Psoas muscle (tissue), 8 donors: Measurements from ENCODE around the gene GALNT10. TPM values are rescaled to one million over a fixed set of nuclear protein-coding genes. Genes with fewer than 3 reads are reported as not detected.

Experiments used
- ATAC-seq, 4 donors: fragments of 200-7000 bp; cut with Tn5 transposase; one replicate each; pipeline ENCODE4 v1.9.1; 2020; ENCODE audit warnings: moderate library complexity in 3 of 4, mild to moderate bottlenecking in 2 of 4
- DNase-seq, 2 donors: peaks; one replicate each; pipeline ENCODE4 v3.0.0-alpha.2; 2020
- H3K27ac ChIP-seq: fragments of 200-600 bp; one replicate; pipeline ENCODE4 v1.8.0; 2022
- H3K27me3 ChIP-seq, 3 donors: fragments of 200-600 bp in 1 of 3; one replicate each; pipeline versions ENCODE4 v1.6.1 to v1.8.0; 2013 to 2022; ENCODE audit warnings: low read length in 2 of 3, mild to moderate bottlenecking in 2 of 3, moderate library complexity in 1 of 3; ENCODE audit not compliant: insufficient read depth in 3 of 3
- H3K36me3 ChIP-seq, 2 donors: fragments of 200-600 bp in 1 of 2; one replicate each; pipeline versions ENCODE4 v1.6.1 to v1.8.0; 2013 to 2022; ENCODE audit warnings: low read depth in 1 of 2, mild to moderate bottlenecking in 1 of 2, moderate library complexity in 1 of 2; ENCODE audit not compliant: insufficient read depth in 1 of 2
- H3K4me1 ChIP-seq: fragments of 200-600 bp; one replicate; pipeline ENCODE4 v1.8.0; 2022
- H3K4me3 ChIP-seq: fragments of 200-600 bp; one replicate; pipeline ENCODE4 v1.8.0; 2022; ENCODE audit warnings: mild to moderate bottlenecking
- H3K9me3 ChIP-seq: fragments of 200-600 bp; one replicate; pipeline ENCODE4 v1.8.0; 2022
- WGBS, 3 donors: extraction: QIAGEN DNeasy Blood & Tissue Kit; methylation state at CpG; one replicate each; pipeline versions ENCODE4 v1.1.6 to v1.1.7; 2013; 5-methylcytosine and 5-hydroxymethylcytosine counted together
- intact Hi-C, 2 donors: fragments of 100-400 bp; cut with DNase I; formaldehyde crosslinking; loops; one replicate each; pipeline versions ENCODE4 v1.11.0 to v1.14.2; 2022
- polyA plus RNA-seq, 3 donors: library from polyadenylated mRNA; stranded (reverse); fragments of 200-250 nt; gene quantifications; one replicate each; pipeline ENCODE4 v1.2.3, GENCODE V29; 2013
- total RNA-seq, 4 donors: library from RNA; stranded (reverse); fragmentation: NEBNext Ultra II Directional in 2 of 4; extraction: Animal tissue kit (Norgen Biotek cat#: 25700) in 2 of 4; gene quantifications; one replicate each; pipeline versions ENCODE4 v1.2.1 to v1.2.4, GENCODE V29; 2021 to 2023
- TF ChIP-seq, protein P1 (sequence below): fragments of 200-600 bp; IDR thresholded peaks from one replicate; pipeline ENCODE4 v1.8.0; 2022; ENCODE audit warnings: antibody characterized with exemption
- donor health status: healthy with polysubstance abuse.
- donor health status: DM: no; HTN: no; CAD: no; lungs with moderate emphysema.
- donor health status: Bipolar disorder and iron deficiency.
- donor health status: healthy.
- donor health status: DM: yes; HTN: yes; CAD: no.
- donor health status: DM: no; HTN: no; CAD: no.
- donor health status: DM: no; HTN: no; CAD: no.
- donor health status: DM: yes; HTN: yes; CAD: no.

GALNT10 gene
- total and polyA plus RNA-seq, 7 donors: 4.2 to 9.9 (median 6.8) TPM

DNA sequence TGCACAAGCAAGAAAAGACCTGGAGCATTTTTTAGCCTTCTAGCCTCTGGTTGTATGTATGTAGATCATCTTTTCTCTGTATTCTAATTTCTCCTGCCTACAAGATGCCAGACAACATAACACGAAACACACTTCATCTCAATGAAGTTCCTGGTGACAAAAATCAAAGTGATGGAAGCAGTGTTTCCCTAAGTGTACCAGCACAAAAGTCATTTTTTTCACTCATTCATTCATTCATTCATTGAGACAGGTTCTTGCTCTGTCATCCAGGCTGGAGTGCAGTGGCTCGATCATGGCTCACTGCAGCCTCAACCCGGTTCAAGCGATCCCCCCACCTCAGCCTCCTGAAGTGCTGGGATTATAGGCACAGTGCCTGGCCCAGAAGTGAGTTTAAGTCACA is 183.7 kb downstream of the GALNT10 start:
- WGBS, 3 donors: 95 to 98% (median 98%) methylated on average over 4 of the region's 4 CpGs
- TF ChIP-seq, protein P1, sequence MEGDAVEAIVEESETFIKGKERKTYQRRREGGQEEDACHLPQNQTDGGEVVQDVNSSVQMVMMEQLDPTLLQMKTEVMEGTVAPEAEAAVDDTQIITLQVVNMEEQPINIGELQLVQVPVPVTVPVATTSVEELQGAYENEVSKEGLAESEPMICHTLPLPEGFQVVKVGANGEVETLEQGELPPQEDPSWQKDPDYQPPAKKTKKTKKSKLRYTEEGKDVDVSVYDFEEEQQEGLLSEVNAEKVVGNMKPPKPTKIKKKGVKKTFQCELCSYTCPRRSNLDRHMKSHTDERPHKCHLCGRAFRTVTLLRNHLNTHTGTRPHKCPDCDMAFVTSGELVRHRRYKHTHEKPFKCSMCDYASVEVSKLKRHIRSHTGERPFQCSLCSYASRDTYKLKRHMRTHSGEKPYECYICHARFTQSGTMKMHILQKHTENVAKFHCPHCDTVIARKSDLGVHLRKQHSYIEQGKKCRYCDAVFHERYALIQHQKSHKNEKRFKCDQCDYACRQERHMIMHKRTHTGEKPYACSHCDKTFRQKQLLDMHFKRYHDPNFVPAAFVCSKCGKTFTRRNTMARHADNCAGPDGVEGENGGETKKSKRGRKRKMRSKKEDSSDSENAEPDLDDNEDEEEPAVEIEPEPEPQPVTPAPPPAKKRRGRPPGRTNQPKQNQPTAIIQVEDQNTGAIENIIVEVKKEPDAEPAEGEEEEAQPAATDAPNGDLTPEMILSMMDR: no peak
- Histone ChIP-seq H3K36me3 (peaks cover 0 to 5% of the 10 kb centered on the region in 2 donors), H3K27me3 (no peaks in the 10 kb centered on the region), H3K4me3 (no peak overlapping the region), H3K9me3 (no peaks in the 10 kb centered on the region), H3K27ac (no peak overlapping the region), H3K4me1 (peaks cover 11% of the 10 kb centered on the region)
- intact Hi-C loops: no loop called here
- ATAC-seq: no peak
- no peak for DNase-seq

DNA sequence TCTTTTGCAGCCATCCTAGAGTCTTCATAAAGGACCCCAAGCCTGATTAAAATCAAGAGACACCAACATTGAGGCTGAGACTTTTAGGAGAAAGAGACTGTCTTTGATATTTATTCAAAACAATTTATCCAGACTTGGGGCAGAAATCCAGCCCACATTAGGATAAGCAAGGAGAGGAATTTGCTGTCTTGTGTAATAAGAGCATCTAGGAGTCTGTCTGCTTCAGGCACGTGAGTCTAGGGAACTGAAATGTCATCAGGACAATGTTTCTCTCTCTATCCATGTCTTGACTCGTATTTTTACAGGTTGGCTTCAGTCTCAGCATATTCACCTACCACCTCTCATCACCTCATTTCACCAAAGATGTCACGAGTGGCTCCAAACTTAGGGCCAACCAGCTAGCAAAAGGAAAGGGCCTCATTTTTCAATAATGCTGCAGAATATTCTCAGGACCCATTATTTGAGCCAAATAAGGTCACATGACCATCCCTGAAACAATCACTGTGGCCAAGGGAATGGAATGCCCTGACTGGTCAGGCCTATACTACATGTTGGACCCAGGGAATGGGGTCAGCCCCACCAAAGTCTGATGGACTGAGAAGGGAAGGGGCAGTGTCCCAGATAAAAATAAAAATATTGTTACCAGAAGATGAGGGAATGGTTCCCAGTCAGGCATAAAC is 184.9 kb downstream of the GALNT10 start:
- no peak overlapping the region for H3K27ac ChIP-seq
- intact Hi-C loops: no loop called here
- no peak for DNase-seq
- no peak for ATAC-seq
- H3K36me3 ChIP-seq: peaks cover 0 to 5% of the 10 kb centered on the region in 2 donors
- TF ChIP-seq, protein P1: no peak
- no peak overlapping the region for H3K4me3 ChIP-seq
- H3K9me3 ChIP-seq: no peaks in the 10 kb centered on the region
- H3K4me1 ChIP-seq: peaks cover 11% of the 10 kb centered on the region
- H3K27me3 ChIP-seq: no peaks in the 10 kb centered on the region
- 77 to 93% (median 82%) methylated on average over 3 of the region's 3 CpGs for WGBS, 3 donors

DNA sequence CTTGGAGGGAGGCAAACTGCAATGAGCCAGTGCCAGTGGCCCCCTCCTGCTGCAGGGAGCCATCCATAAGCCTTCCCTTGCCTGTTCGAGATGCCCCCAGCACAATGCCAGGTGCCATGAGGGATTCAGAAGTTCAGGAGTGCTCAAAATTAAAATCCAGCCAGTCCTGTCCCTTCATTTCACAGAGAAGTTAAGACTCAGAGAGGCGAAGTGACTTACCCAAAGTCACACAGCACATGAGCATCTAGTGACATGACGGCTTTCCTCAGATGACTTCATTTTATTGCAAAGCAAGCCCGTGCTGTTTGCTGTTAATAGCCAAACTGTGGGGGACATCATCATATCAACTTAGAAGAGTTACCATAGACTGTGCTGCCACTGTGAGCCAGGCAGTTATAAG is 185.9 kb downstream of the GALNT10 start:
- Histone ChIP-seq H3K9me3 (no peaks in the 10 kb centered on the region), H3K36me3 (peaks cover 0 to 5% of the 10 kb centered on the region in 2 donors), H3K27ac (no peak overlapping the region), H3K27me3 (no peaks in the 10 kb centered on the region), H3K4me1 (peaks cover 10% of the 10 kb centered on the region), H3K4me3 (no peak overlapping the region)
- ATAC-seq: no peak
- intact Hi-C loops: no loop called here
- TF ChIP-seq, protein P1: no peak
- DNase-seq: no peak
- 72 to 88% (median 76%) methylated on average over 4 of the region's 4 CpGs for WGBS, 3 donors

DNA sequence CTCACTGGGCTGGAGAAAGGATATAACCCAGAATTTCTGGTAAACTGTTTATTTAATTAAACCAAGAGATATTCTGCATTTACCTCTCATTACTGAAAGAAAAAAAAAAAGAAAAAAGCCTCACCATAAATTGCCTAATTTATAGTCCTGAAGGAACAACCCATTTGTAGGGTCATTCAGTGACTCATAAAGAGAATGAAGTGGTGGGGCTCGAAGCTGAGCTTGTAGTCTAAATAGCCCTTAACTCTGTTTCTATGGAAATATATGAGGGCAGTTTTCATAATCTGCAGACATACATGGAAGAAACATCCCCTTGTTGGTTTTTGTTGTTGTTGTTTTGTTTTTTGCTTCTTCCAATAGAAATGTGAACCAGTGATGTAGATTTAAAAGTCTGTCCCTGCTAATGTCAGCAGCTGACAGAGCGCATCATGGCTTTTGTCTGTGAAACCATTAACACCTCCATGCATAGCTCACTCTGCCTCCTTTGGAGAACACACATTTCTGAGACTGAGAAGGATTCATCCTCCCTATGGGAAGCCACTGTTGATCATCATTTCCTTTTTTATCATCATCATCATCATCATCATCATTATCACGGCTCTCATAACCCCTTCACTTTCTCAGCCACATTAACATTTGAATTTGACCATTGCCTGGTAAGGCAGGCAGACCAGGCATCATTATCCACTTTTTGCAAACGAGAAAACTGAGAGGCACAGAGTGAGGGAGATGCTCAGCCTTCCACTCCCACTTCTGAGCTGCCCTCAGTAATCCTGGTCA is 187.4 kb downstream of the GALNT10 start:
- TF ChIP-seq, protein P1: no peak
- DNase-seq (no peak), ATAC-seq (no peak)
- H3K27ac ChIP-seq: no peak overlapping the region
- no peaks in the 10 kb centered on the region for H3K27me3 ChIP-seq
- H3K4me3 ChIP-seq: no peak overlapping the region
- H3K4me1 ChIP-seq: no peaks in the 10 kb centered on the region
- 83 to 90% (median 88%) methylated on average over 4 of the region's 4 CpGs for WGBS, 3 donors
- intact Hi-C loops: no loop called here
- no peaks in the 10 kb centered on the region for H3K9me3 ChIP-seq
- peaks cover 0 to 6% of the 10 kb centered on the region in 2 donors for H3K36me3 ChIP-seq
